SK-N-SH (cell line): ENCODE measurements around the gene ABCD1.

Experiments used
- ELF1 ChIP-seq: IDR thresholded peaks from 2 replicates; pipeline ENCODE4 v1.4.0; 2012
- EZH2phosphoT487 ChIP-seq: fragments of 200-600 bp; sonication (generic); IDR thresholded peaks from 2 replicates; pipeline ENCODE4 v1.6.1; 2017; ENCODE audit warnings: low read depth, mixed run types, mild to moderate bottlenecking, antibody characterized with exemption, moderate library complexity, borderline replicate concordance
- FOXM1 ChIP-seq: IDR thresholded peaks from 2 replicates; pipeline ENCODE4 v1.4.0; 2012; ENCODE audit warnings: low read depth, mild to moderate bottlenecking
- GABPA ChIP-seq: IDR thresholded peaks from 2 replicates; pipeline ENCODE4 v1.4.0; 2012; ENCODE audit warnings: low read depth, mild to moderate bottlenecking
- JUND ChIP-seq: IDR thresholded peaks from 2 replicates; pipeline ENCODE4 v1.4.0; 2012
- POLR2AphosphoS5 ChIP-seq: IDR thresholded peaks from 2 replicates; pipeline ENCODE4 v1.6.1; 2012; ENCODE audit warnings: low read depth, low read length
- RFX5 ChIP-seq: IDR thresholded peaks from 2 replicates; pipeline ENCODE4 v1.6.1; 2012; ENCODE audit warnings: mild to moderate bottlenecking, improper control_type of control experiment, low read length
- SIN3A ChIP-seq: IDR thresholded peaks from 2 replicates; pipeline ENCODE4 v1.6.1; 2012; ENCODE audit warnings: low read depth, mild to moderate bottlenecking, low read length, moderate library complexity, borderline replicate concordance
- TF ChIP-seq, protein P1 (sequence below): fragments of 200-600 bp; sonication (generic); IDR thresholded peaks from 2 replicates; pipeline ENCODE4 v1.6.1; 2017; ENCODE audit warnings: antibody characterized with exemption, mild to moderate bottlenecking, moderate library complexity
- TF ChIP-seq, protein P2 (sequence below): fragments of 150-350 bp; IDR thresholded peaks from 2 replicates; pipeline ENCODE4 v1.6.1; 2016; ENCODE audit warnings: mild to moderate bottlenecking, low read depth, low read length
- TF ChIP-seq, protein P3 (sequence below): IDR thresholded peaks from 2 replicates; pipeline ENCODE4 v1.6.1; 2012; ENCODE audit warnings: mild to moderate bottlenecking, low read depth, low read length, moderate library complexity
- TF ChIP-seq, protein P4 (sequence below): fragments of 150-350 bp; IDR thresholded peaks from 2 replicates; pipeline ENCODE4 v1.6.1; 2017; ENCODE audit warnings: antibody characterized with exemption, low read length, low read depth, borderline replicate concordance

DNA sequence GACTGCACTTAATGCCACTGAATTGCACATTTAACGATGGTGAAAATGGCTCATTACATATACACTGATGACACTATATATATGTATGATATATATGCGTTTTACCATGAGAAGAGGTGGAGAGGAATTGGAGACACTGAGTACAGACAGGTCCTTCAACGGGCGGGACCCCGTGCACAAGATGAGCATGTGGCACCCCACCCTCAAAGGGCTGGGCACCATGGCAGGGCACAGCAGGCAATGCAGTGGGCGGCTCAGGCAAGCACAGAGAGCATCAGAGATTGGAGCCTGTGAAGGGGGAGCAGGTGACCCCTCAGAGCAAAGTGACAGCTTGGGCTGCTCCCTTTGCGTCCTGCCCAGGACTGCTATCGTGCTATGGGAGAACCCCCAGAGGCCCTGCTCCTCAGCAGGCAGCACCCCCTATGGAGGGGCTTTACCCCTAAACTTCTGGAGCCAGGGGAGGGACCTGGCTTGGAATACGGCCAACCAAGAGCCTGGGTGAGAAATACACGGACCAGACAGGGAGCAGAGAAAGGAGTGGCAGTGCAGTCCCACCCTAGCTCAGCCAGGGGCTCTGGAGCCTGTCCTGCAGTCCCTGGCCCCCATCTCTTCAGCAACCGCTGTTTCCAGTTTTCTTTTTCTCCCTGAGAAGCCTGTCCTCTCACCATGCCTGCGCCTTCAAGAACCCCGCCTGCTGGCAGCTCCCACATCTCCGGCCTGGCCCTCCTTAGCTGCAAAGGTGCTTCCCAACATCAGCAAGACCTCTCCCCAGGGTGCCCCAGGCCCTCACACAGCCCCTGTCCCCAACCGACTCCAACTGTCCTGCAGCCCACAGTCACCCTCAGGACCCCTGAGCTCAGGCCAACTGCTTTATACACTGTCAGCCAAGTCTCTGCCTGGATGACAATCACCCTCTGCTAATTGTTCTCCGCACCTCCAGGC lies 26.5 kb upstream of the ABCD1 start:
- TF ChIP-seq SIN3A, result no peak
- TF ChIP-seq EZH2phosphoT487, result no peak
- no peak for TF ChIP-seq POLR2AphosphoS5
- TF ChIP-seq FOXM1, result no peak
- TF ChIP-seq, protein P1, sequence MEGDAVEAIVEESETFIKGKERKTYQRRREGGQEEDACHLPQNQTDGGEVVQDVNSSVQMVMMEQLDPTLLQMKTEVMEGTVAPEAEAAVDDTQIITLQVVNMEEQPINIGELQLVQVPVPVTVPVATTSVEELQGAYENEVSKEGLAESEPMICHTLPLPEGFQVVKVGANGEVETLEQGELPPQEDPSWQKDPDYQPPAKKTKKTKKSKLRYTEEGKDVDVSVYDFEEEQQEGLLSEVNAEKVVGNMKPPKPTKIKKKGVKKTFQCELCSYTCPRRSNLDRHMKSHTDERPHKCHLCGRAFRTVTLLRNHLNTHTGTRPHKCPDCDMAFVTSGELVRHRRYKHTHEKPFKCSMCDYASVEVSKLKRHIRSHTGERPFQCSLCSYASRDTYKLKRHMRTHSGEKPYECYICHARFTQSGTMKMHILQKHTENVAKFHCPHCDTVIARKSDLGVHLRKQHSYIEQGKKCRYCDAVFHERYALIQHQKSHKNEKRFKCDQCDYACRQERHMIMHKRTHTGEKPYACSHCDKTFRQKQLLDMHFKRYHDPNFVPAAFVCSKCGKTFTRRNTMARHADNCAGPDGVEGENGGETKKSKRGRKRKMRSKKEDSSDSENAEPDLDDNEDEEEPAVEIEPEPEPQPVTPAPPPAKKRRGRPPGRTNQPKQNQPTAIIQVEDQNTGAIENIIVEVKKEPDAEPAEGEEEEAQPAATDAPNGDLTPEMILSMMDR, result no peak
- no peak for TF ChIP-seq ELF1
- TF ChIP-seq JUND, result no peak
- TF ChIP-seq, protein P2, sequence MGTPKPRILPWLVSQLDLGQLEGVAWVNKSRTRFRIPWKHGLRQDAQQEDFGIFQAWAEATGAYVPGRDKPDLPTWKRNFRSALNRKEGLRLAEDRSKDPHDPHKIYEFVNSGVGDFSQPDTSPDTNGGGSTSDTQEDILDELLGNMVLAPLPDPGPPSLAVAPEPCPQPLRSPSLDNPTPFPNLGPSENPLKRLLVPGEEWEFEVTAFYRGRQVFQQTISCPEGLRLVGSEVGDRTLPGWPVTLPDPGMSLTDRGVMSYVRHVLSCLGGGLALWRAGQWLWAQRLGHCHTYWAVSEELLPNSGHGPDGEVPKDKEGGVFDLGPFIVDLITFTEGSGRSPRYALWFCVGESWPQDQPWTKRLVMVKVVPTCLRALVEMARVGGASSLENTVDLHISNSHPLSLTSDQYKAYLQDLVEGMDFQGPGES, result no peak
- no peak for TF ChIP-seq RFX5
- no peak for TF ChIP-seq GABPA
- TF ChIP-seq, protein P3, sequence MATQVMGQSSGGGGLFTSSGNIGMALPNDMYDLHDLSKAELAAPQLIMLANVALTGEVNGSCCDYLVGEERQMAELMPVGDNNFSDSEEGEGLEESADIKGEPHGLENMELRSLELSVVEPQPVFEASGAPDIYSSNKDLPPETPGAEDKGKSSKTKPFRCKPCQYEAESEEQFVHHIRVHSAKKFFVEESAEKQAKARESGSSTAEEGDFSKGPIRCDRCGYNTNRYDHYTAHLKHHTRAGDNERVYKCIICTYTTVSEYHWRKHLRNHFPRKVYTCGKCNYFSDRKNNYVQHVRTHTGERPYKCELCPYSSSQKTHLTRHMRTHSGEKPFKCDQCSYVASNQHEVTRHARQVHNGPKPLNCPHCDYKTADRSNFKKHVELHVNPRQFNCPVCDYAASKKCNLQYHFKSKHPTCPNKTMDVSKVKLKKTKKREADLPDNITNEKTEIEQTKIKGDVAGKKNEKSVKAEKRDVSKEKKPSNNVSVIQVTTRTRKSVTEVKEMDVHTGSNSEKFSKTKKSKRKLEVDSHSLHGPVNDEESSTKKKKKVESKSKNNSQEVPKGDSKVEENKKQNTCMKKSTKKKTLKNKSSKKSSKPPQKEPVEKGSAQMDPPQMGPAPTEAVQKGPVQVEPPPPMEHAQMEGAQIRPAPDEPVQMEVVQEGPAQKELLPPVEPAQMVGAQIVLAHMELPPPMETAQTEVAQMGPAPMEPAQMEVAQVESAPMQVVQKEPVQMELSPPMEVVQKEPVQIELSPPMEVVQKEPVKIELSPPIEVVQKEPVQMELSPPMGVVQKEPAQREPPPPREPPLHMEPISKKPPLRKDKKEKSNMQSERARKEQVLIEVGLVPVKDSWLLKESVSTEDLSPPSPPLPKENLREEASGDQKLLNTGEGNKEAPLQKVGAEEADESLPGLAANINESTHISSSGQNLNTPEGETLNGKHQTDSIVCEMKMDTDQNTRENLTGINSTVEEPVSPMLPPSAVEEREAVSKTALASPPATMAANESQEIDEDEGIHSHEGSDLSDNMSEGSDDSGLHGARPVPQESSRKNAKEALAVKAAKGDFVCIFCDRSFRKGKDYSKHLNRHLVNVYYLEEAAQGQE, result no peak
- TF ChIP-seq, protein P4, sequence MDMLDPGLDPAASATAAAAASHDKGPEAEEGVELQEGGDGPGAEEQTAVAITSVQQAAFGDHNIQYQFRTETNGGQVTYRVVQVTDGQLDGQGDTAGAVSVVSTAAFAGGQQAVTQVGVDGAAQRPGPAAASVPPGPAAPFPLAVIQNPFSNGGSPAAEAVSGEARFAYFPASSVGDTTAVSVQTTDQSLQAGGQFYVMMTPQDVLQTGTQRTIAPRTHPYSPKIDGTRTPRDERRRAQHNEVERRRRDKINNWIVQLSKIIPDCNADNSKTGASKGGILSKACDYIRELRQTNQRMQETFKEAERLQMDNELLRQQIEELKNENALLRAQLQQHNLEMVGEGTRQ, result no peak
